Uterus (tissue), 4 donors: ENCODE data around the gene AJAP1. TPM values are rescaled to one million over a fixed set of nuclear protein-coding genes. Genes with fewer than 3 reads are reported as not detected.

Experiments used
- DNase-seq, 2 donors: peaks; one replicate each; pipeline ENCODE4 v3.0.0-alpha.2; 2019 to 2020
- H3K27ac ChIP-seq, 2 donors: fragments of 200-600 bp; sonication (generic); 1 replicate in 1 of 2; 2 replicates in 1 of 2; pipeline ENCODE4 v1.5.1; 2016 to 2018
- H3K27me3 ChIP-seq, 2 donors: fragments of 200-600 bp; sonication (generic); one replicate each; pipeline ENCODE4 v1.5.1; 2018 to 2019; ENCODE audit warnings: control low read depth in 1 of 2
- H3K36me3 ChIP-seq, 2 donors: fragments of 200-600 bp; sonication (generic); one replicate each; pipeline ENCODE4 v1.5.1; 2019; ENCODE audit warnings: control low read depth in 1 of 2
- H3K4me1 ChIP-seq, 2 donors: fragments of 200-600 bp; sonication (generic); one replicate each; pipeline ENCODE4 v1.5.1; 2018 to 2019; ENCODE audit warnings: control low read depth in 1 of 2
- H3K4me3 ChIP-seq, 2 donors: fragments of 200-600 bp; sonication (generic); 1 replicate in 1 of 2; 2 replicates in 1 of 2; pipeline ENCODE4 v1.5.1; 2018 to 2019; ENCODE audit warnings: mild to moderate bottlenecking in 1 of 2
- H3K9me3 ChIP-seq, 2 donors: fragments of 200-600 bp; sonication (generic); one replicate each; pipeline ENCODE4 v1.5.1; 2019; ENCODE audit warnings: control low read depth in 1 of 2
- CTCF ChIP-seq, 4 experiments: fragments of 200-600 bp in 2 of 4; fragments of 450-650 bp in 2 of 4; sonication (generic) in 2 of 4; IDR thresholded peaks; one replicate each; pipeline ENCODE4 v1.5.1; 2016 to 2019; ENCODE audit warnings: antibody characterized with exemption in 4 of 4, mild to moderate bottlenecking in 2 of 4, moderate library complexity in 1 of 4
- POLR2A ChIP-seq, 2 donors: fragments of 450-650 bp; IDR thresholded peaks; one replicate each; pipeline ENCODE4 v1.6.1; 2016; ENCODE audit warnings: antibody characterized with exemption in 2 of 2, mild to moderate bottlenecking in 1 of 2, moderate library complexity in 1 of 2
- intact Hi-C: fragments of 100-400 bp; cut with DNase I; formaldehyde crosslinking; loops from one replicate; pipeline ENCODE4 v1.15.1; 2023; ENCODE audit warnings: low total_unique reads
- total RNA-seq, 4 donors: library from RNA; depleted of rRNA in 3 of 4; stranded (reverse); fragments of >200 nt in 3 of 4; gene quantifications; one replicate each; pipeline versions ENCODE4 v1.1.0 to v1.2.4, GENCODE V29; 2014 to 2023
- donor health status: DM: yes; HTN: yes; CAD: no.

The AJAP1 gene
- total RNA-seq, 4 donors from 2014 or later: 0.97 to 2.7 (median 2.0) TPM; not detected in 1

GRCh38 chr1:4648657-4649056 is 5.8 kb upstream of the AJAP1 start:
- DNase-seq: no peak
- Histone ChIP-seq H3K36me3 (no peaks in the 10 kb centered on the region), H3K4me3 (no peak overlapping the region), H3K27me3 (peaks cover 0 to 3% of the 10 kb centered on the region in 2 donors), H3K4me1 (peaks cover 0 to under 1% of the 10 kb centered on the region in 2 donors), H3K27ac (no peak overlapping the region), H3K9me3 (no peaks in the 10 kb centered on the region)
- no peak for TF ChIP-seq CTCF (IDR thresholded peaks at IDR 0.05)
- TF ChIP-seq POLR2A (IDR thresholded peaks at IDR 0.05): no peak
- intact Hi-C loops: no loop called here

GRCh38 chr1:4650481-4650880 is 3.9 kb upstream of the AJAP1 start:
- no peak overlapping the region for H3K27ac ChIP-seq
- H3K4me1 ChIP-seq: peaks cover 0 to 10% of the 10 kb centered on the region in 2 donors
- H3K36me3 ChIP-seq: no peaks in the 10 kb centered on the region
- H3K4me3 ChIP-seq: no peak overlapping the region
- H3K9me3 ChIP-seq: no peaks in the 10 kb centered on the region
- H3K27me3 ChIP-seq: peaks cover 0 to 8% of the 10 kb centered on the region in 2 donors
- no peak for DNase-seq
- TF ChIP-seq CTCF (IDR thresholded peaks at IDR 0.05) (no peak), POLR2A (IDR thresholded peaks at IDR 0.05) (no peak)
- intact Hi-C loops: no loop called here

GRCh38 chr1:4650981-4651380 is 3.4 kb upstream of the AJAP1 start:
- no peaks in the 10 kb centered on the region for H3K9me3 ChIP-seq
- DNase-seq: no peak
- H3K4me3 ChIP-seq: no peak overlapping the region
- peaks cover 0 to 8% of the 10 kb centered on the region in 2 donors for H3K27me3 ChIP-seq
- intact Hi-C loops: no loop called here
- H3K27ac ChIP-seq: no peak overlapping the region
- TF ChIP-seq CTCF (IDR thresholded peaks at IDR 0.05) (no peak), POLR2A (IDR thresholded peaks at IDR 0.05) (no peak)
- no peaks in the 10 kb centered on the region for H3K36me3 ChIP-seq
- H3K4me1 ChIP-seq: peaks cover 0 to 14% of the 10 kb centered on the region in 2 donors

GRCh38 chr1:4652631-4653327 is 1.6 kb upstream of the AJAP1 start:
- Histone ChIP-seq H3K36me3 (no peaks in the 10 kb centered on the region), H3K27me3 (peaks cover 0 to 8% of the 10 kb centered on the region in 2 donors), H3K4me1 (peaks cover 0 to 17% of the 10 kb centered on the region in 2 donors), H3K4me3 (peak overlapping the region in 1 of 2 donors; percentile 3), H3K27ac (no peak overlapping the region), H3K9me3 (no peaks in the 10 kb centered on the region)
- peak in 1 of 2 donors; percentile 31 for DNase-seq
- intact Hi-C loops: no loop called here
- peak; percentile 66 to 77 (median 72) for TF ChIP-seq CTCF (IDR thresholded peaks at IDR 0.05)
- no peak for TF ChIP-seq POLR2A (IDR thresholded peaks at IDR 0.05)

GRCh38 chr1:4653328-4653660 is 1.1 kb upstream of the AJAP1 start:
- no peak for TF ChIP-seq CTCF (IDR thresholded peaks at IDR 0.05)
- TF ChIP-seq POLR2A (IDR thresholded peaks at IDR 0.05): no peak
- DNase-seq: no peak
- no peak overlapping the region for H3K4me3 ChIP-seq
- no peaks in the 10 kb centered on the region for H3K36me3 ChIP-seq
- no peaks in the 10 kb centered on the region for H3K9me3 ChIP-seq
- peaks cover 0 to 17% of the 10 kb centered on the region in 2 donors for H3K4me1 ChIP-seq
- H3K27ac ChIP-seq: no peak overlapping the region
- H3K27me3 ChIP-seq: peaks cover 0 to 8% of the 10 kb centered on the region in 2 donors
- intact Hi-C loops: no loop called here
